ENCODE results near the gene PIF1.

- TF ChIP-seq CTCF (IDR thresholded peaks at IDR 0.05) (no peak), ZFX (IDR thresholded peaks at IDR 0.05; ENCODE audit: borderline replicate concordance) (no peak)
Observed at GRCh38 chr15:64856429-64857145, 31.1 kb upstream of the PIF1 start.

All from 22Rv1 (cell line).